Midbrain (tissue), 1 donor: Measurements from ENCODE around the gene AK8.
"Not testable (repeated sequence)": the region's sequence is repeated elsewhere in the genome, so short reads cannot be mapped to it uniquely, and the experiment has no call there.

ENCODE experiments used
- DNase-seq: peaks from one replicate; lab custom pipeline; 2025; lab: John Stamatoyannopoulos, UW

The AK8 gene

GRCh38 chr9:132711846-132712245, 166.2 kb downstream of the AK8 start:
- DNase-seq, result no peak

- DNase-seq, result not testable (repeated sequence)
These were observed 166.9 kb downstream of the AK8 start for GRCh38 chr9:132711152-132711551.

GRCh38 chr9:132710333-132710732, 167.8 kb downstream of the AK8 start:
- no peak for DNase-seq

- no peak for DNase-seq
These were observed 169.2 kb downstream of the AK8 start for GRCh38 chr9:132708769-132709430.

- no peak for DNase-seq
These were observed 169.8 kb downstream of the AK8 start for GRCh38 chr9:132708239-132708638.

- no peak for DNase-seq
These were observed 174.7 kb downstream of the AK8 start for GRCh38 chr9:132703336-132703735.

GRCh38 chr9:132702254-132702653, 175.8 kb downstream of the AK8 start:
- no peak for DNase-seq

GRCh38 chr9:132699956-132700355, 178.1 kb downstream of the AK8 start:
- DNase-seq, result no peak

GRCh38 chr9:132698989-132699388, 179.1 kb downstream of the AK8 start:
- DNase-seq, result no peak

- DNase-seq, result no peak
These were observed 180.9 kb downstream of the AK8 start for GRCh38 chr9:132697230-132697629.

GRCh38 chr9:132694144-132694543, 183.9 kb downstream of the AK8 start:
- no peak for DNase-seq

- no peak for DNase-seq
These were observed 187.4 kb downstream of the AK8 start for GRCh38 chr9:132690696-132691095.

GRCh38 chr9:132683873-132684272, 194.2 kb downstream of the AK8 start:
- no peak for DNase-seq

GRCh38 chr9:132681561-132681960, 196.5 kb downstream of the AK8 start:
- DNase-seq, result no peak

GRCh38 chr9:132679946-132680625, 198.0 kb downstream of the AK8 start:
- no peak for DNase-seq

- DNase-seq, result no peak
These were observed 200.1 kb downstream of the AK8 start for GRCh38 chr9:132677976-132678375.
